GM21723 (cell line): Measurements from ENCODE around the gene TCF19.

ENCODE experiments used
- ATAC-seq: cut with Tn5 transposase; IDR thresholded peaks from one replicate; pipeline ENCODE4 v1.9.1; 2021; ENCODE audit warnings: mild to moderate bottlenecking, moderate library complexity; ENCODE audit not compliant: unreplicated experiment

TCF19 gene

GRCh38 chr6:31126396-31127175 is 31.8 kb upstream of the TCF19 start:
- ATAC-seq = no peak

- no peak for ATAC-seq
Measured at GRCh38 chr6:31128093-31128676, 30.2 kb upstream of the TCF19 start.

GRCh38 chr6:31129130-31129529 is 29.3 kb upstream of the TCF19 start:
- ATAC-seq = no peak

GRCh38 chr6:31130751-31131150 is 27.6 kb upstream of the TCF19 start:
- ATAC-seq = no peak

- no peak for ATAC-seq
Measured at GRCh38 chr6:31131595-31131994, 26.8 kb upstream of the TCF19 start.

GRCh38 chr6:31132806-31133205 is 25.6 kb upstream of the TCF19 start:
- ATAC-seq = no peak

GRCh38 chr6:31135710-31136109 is 22.7 kb upstream of the TCF19 start:
- ATAC-seq = no peak

GRCh38 chr6:31138982-31139381 is 19.4 kb upstream of the TCF19 start, which contains the start of gene PSORS1C2:
Gene PSORS1C2 (minus strand): TSS chr6:31139066. CDS start chr6:31139026, 40 bp downstream.
- no peak for ATAC-seq

GRCh38 chr6:31139599-31139998 is 18.8 kb upstream of the TCF19 start:
- no peak for ATAC-seq

- no peak for ATAC-seq
Measured at GRCh38 chr6:31140643-31141042, 17.7 kb upstream of the TCF19 start.

GRCh38 chr6:31142361-31142761 is 16.0 kb upstream of the TCF19 start:
- no peak for ATAC-seq

- ATAC-seq = no peak
Measured at GRCh38 chr6:31143148-31143547, 15.2 kb upstream of the TCF19 start.

GRCh38 chr6:31144296-31144969 is 14.0 kb upstream of the TCF19 start:
- ATAC-seq = no peak

- ATAC-seq = no peak
Measured at GRCh38 chr6:31144970-31145340, 13.4 kb upstream of the TCF19 start.

GRCh38 chr6:31145386-31145785 is 13.0 kb upstream of the TCF19 start:
- ATAC-seq = no peak

GRCh38 chr6:31149827-31150447 is 8.5 kb upstream of the TCF19 start:
- no peak for ATAC-seq

- ATAC-seq = no peak
Measured at GRCh38 chr6:31152781-31153180, 5.6 kb upstream of the TCF19 start.

GRCh38 chr6:31154436-31154835 is 4.0 kb upstream of the TCF19 start:
- no peak for ATAC-seq

GRCh38 chr6:31156641-31157040 is 1.7 kb upstream of the TCF19 start:
- no peak for ATAC-seq

- ATAC-seq = no peak
Measured at GRCh38 chr6:31157513-31158139, 763 bp upstream of the TCF19 start, which contains the start of gene CCHCR1. Gene CCHCR1 (minus strand): TSS chr6:31157802. CDS start chr6:31157600, 202 bp downstream.
